ENCODE measurements around the gene GRM4. TPM values are rescaled to one million over a fixed set of nuclear protein-coding genes. Genes with fewer than 3 reads are reported as not detected.

Gene GRM4
- total RNA-seq, 1 experiment from 2014 or later, result not detected

DNA sequence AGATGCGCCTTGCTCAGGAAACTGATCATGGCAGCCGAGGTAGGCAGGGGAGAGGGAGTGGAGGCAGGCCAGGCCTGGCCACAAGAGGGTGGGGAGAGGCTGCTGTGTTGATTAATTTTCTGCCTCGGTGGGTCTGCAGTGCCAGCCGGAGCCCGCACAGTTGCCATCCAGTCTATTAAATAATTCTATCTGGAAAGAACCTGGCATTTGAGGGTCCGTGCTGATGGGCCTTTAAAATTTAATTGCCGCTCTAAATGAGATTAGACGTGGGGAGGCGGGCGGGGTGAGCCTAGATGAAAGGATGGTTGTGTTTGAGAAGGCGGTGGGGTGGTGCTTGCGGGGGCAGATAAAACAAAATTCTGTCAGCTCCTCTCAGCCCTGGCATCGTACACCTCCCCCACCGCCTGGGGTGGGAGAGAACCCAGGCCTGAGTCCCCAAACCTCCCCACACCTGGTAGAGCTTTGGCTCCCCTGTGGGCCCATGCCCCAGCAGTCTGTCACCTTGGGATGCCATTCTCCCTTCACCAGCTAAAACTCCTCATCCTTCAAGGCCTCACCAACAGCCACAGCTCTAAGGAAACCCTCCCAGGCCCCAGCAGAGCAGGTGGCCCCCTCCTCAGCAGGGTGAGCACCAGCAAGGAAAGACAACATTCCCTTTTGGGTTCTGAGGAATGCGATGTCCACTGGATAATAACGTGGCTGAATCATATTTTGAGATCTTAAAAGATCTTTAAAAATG is 167.3 kb downstream of the GRM4 start:
- H3K4me3 ChIP-seq (ENCODE audit: low read length), result no peak overlapping the region
- H3K36me3 ChIP-seq (ENCODE audit: low read depth, low read length), result no peaks in the 10 kb centered on the region
- H3K4me2 ChIP-seq (ENCODE audit: low read length), result no peak overlapping the region
- no peak for DNase-seq
- H3K79me2 ChIP-seq (ENCODE audit: low read length), result no peaks in the 10 kb centered on the region
- POLR2A ChIA-PET (ENCODE audit: unreplicated experiment), result no interaction called here
- H3K9me2 ChIP-seq (replicated peaks; ENCODE audit: low read length), result no peaks in the 10 kb centered on the region
- H3K9me3 ChIP-seq (ENCODE audit: low read length), result no peaks in the 10 kb centered on the region
- intact Hi-C loops (cut with micrococcal nuclease), result no loop called here
- no peak for ATAC-seq
- no peak for TF ChIP-seq EZH2phosphoT487 (IDR thresholded peaks at IDR 0.05; ENCODE audit: borderline replicate concordance, low read length)
- no peak for TF ChIP-seq EZH2 (IDR thresholded peaks at IDR 0.05; ENCODE audit: low read length, unreplicated experiment)
- TF ChIP-seq, protein P1, sequence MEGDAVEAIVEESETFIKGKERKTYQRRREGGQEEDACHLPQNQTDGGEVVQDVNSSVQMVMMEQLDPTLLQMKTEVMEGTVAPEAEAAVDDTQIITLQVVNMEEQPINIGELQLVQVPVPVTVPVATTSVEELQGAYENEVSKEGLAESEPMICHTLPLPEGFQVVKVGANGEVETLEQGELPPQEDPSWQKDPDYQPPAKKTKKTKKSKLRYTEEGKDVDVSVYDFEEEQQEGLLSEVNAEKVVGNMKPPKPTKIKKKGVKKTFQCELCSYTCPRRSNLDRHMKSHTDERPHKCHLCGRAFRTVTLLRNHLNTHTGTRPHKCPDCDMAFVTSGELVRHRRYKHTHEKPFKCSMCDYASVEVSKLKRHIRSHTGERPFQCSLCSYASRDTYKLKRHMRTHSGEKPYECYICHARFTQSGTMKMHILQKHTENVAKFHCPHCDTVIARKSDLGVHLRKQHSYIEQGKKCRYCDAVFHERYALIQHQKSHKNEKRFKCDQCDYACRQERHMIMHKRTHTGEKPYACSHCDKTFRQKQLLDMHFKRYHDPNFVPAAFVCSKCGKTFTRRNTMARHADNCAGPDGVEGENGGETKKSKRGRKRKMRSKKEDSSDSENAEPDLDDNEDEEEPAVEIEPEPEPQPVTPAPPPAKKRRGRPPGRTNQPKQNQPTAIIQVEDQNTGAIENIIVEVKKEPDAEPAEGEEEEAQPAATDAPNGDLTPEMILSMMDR (conservative IDR thresholded peaks at IDR 0.05; ENCODE audit: low read depth, low read length), result no peak
- CTCF ChIA-PET, result no interaction called here
- BruUV-seq (replicated peaks), result no TSS peak
- no peaks in the 10 kb centered on the region for H3K27me3 ChIP-seq (ENCODE audit: low read length)
- H3K9ac ChIP-seq (ENCODE audit: low read length), result no peak overlapping the region
- no peak overlapping the region for H3K27ac ChIP-seq (ENCODE audit: low read length)
- H3K4me1 ChIP-seq (ENCODE audit: insufficient read depth, low read length), result peaks cover 6% of the 10 kb centered on the region; the same call in 1 of the 2 replicates
- no peak overlapping the region for H2AFZ ChIP-seq (ENCODE audit: low read length)
- H3F3A ChIP-seq (ENCODE audit: low read length, unreplicated experiment), result no peaks in the 10 kb centered on the region
- H4K20me1 ChIP-seq (ENCODE audit: low read length), result no peaks in the 10 kb centered on the region

DNA sequence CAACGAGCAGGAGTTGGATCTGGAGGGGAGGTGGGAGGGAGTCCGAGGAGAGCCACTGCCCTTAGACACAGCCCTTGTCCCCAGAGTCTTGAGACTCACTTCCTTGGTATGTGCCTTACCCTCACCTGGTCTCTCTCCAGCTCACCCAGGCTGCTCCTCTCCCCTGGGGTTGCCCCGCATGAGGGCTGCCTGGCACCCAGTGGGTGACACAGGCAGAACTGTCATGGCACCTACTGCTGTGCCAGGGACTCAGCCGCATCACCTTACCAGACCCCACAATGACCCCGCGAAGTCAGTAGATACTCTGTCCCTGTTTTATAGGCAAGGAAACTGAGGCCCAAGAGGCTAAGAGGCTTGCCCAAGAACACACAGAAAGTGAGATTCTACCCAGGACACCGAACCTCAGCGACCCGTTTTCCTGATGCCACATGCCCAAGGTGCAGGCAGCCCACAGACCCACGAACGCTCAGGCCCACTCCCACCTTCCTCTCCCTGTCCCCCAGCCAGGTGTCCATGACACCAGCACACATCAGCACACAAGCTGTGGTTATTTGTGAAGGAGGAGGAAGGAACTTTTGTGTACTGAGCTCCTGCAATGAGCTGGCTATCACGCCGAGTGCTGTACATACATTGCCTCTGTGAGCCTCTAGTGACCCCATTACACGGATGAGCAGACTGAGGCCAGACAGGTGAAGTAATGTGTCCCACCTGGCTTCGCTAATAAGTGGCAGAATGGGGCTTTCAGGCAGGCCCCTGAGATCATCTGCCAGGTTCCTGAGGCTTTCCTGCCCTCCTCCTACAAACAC is 168.1 kb downstream of the GRM4 start:
- Histone ChIP-seq H3K79me2 (ENCODE audit: low read length) (no peaks in the 10 kb centered on the region), H3K9me3 (ENCODE audit: low read length) (no peaks in the 10 kb centered on the region), H3K4me2 (ENCODE audit: low read length) (no peak overlapping the region), H3K27me3 (ENCODE audit: low read length) (no peaks in the 10 kb centered on the region), H3K4me1 (ENCODE audit: insufficient read depth, low read length) (no peaks in the 10 kb centered on the region), H2AFZ (ENCODE audit: low read length) (no peak overlapping the region), H3K27ac (ENCODE audit: low read length) (no peak overlapping the region), H3K9ac (ENCODE audit: low read length) (no peak overlapping the region), H3K9me2 (replicated peaks; ENCODE audit: low read length) (no peaks in the 10 kb centered on the region), H3F3A (ENCODE audit: low read length, unreplicated experiment) (no peaks in the 10 kb centered on the region), H3K36me3 (ENCODE audit: low read depth, low read length) (no peaks in the 10 kb centered on the region), H3K4me3 (ENCODE audit: low read length) (no peak overlapping the region), H4K20me1 (ENCODE audit: low read length) (no peaks in the 10 kb centered on the region)
- ATAC-seq, result no peak
- no peak for TF ChIP-seq EZH2 (IDR thresholded peaks at IDR 0.05; ENCODE audit: low read length, unreplicated experiment)
- TF ChIP-seq, protein P1 (conservative IDR thresholded peaks at IDR 0.05; ENCODE audit: low read depth, low read length), result no peak
- no peak for TF ChIP-seq EZH2phosphoT487 (IDR thresholded peaks at IDR 0.05; ENCODE audit: borderline replicate concordance, low read length)
- no peak for DNase-seq
- ChIA-PET POLR2A (ENCODE audit: unreplicated experiment) (no interaction called here), CTCF (no interaction called here)
- intact Hi-C loops (cut with micrococcal nuclease), result no loop called here
- BruUV-seq (replicated peaks), result no TSS peak
